ENCODE measurements around the gene NLGN3. TPM values are rescaled to one million over a fixed set of nuclear protein-coding genes. Genes with fewer than 3 reads are reported as not detected.

NLGN3 gene
- total and polyA plus RNA-seq, 3 donors from 2014 or later, result 7.6 to 8.9 (median 8.2) TPM

GRCh38 chrX:71154196-71154595 is 9.6 kb downstream of the NLGN3 start:
- intact Hi-C loops (cut with DNase I; ENCODE audit: low total_unique reads), result no loop called here
- DNase-seq, result no peak
- TF ChIP-seq, protein P1, sequence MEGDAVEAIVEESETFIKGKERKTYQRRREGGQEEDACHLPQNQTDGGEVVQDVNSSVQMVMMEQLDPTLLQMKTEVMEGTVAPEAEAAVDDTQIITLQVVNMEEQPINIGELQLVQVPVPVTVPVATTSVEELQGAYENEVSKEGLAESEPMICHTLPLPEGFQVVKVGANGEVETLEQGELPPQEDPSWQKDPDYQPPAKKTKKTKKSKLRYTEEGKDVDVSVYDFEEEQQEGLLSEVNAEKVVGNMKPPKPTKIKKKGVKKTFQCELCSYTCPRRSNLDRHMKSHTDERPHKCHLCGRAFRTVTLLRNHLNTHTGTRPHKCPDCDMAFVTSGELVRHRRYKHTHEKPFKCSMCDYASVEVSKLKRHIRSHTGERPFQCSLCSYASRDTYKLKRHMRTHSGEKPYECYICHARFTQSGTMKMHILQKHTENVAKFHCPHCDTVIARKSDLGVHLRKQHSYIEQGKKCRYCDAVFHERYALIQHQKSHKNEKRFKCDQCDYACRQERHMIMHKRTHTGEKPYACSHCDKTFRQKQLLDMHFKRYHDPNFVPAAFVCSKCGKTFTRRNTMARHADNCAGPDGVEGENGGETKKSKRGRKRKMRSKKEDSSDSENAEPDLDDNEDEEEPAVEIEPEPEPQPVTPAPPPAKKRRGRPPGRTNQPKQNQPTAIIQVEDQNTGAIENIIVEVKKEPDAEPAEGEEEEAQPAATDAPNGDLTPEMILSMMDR (IDR thresholded peaks at IDR 0.05), result no peak
- no peak for TF ChIP-seq POLR2A (IDR thresholded peaks at IDR 0.05)
- Histone ChIP-seq H3K36me3 (ENCODE audit: low read depth, missing control alignments) (no peaks in the 10 kb centered on the region), H3K4me1 (no peaks in the 10 kb centered on the region), H3K27me3 (no peaks in the 10 kb centered on the region), H3K4me3 (no peak overlapping the region), H3K27ac (no peak overlapping the region), H3K9me3 (no peaks in the 10 kb centered on the region)
- 97% methylated on average over 5 of the region's 7 CpGs for WGBS, 2 donors

GRCh38 chrX:71154641-71155040 is 10.0 kb downstream of the NLGN3 start:
- Histone ChIP-seq H3K4me1 (no peaks in the 10 kb centered on the region), H3K4me3 (no peak overlapping the region), H3K27me3 (no peaks in the 10 kb centered on the region), H3K27ac (no peak overlapping the region), H3K9me3 (no peaks in the 10 kb centered on the region), H3K36me3 (ENCODE audit: low read depth, missing control alignments) (no peaks in the 10 kb centered on the region)
- intact Hi-C loops (cut with DNase I; ENCODE audit: low total_unique reads), result no loop called here
- 56 to 96% methylated on average over 2 of the region's 3 CpGs for WGBS, 2 donors
- TF ChIP-seq, protein P1 (IDR thresholded peaks at IDR 0.05), result no peak
- no peak for TF ChIP-seq POLR2A (IDR thresholded peaks at IDR 0.05)
- no peak for DNase-seq

DNA sequence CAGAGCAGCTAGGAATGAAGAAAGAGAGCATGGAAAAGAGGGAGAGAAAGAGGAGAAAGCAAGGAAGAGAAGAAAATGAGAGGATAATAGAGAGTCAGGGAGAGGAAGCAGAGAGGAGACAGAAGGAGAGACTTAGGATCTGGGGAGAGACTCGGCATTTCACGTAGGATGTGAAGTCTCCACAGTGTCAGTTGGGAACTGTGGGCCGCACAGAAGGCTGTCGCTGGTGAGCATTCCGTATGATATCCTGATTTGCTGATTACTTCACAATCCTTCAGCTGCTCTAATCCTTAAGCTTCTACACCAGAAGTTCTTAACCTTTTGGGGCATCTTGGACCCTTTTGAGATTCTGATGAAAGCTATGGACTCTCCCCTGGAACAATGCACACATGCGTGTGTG is 14.0 kb downstream of the NLGN3 start:
- 72 to 73% methylated on average over 6 of the region's 6 CpGs for WGBS, 2 donors
- TF ChIP-seq, protein P1 (IDR thresholded peaks at IDR 0.05), result no peak
- Histone ChIP-seq H3K9me3 (no peaks in the 10 kb centered on the region), H3K36me3 (ENCODE audit: low read depth, missing control alignments) (no peaks in the 10 kb centered on the region), H3K4me3 (no peak overlapping the region), H3K27ac (no peak overlapping the region), H3K27me3 (no peaks in the 10 kb centered on the region), H3K4me1 (no peaks in the 10 kb centered on the region)
- intact Hi-C loops (cut with DNase I; ENCODE audit: low total_unique reads), result no loop called here
- DNase-seq, result no peak

GRCh38 chrX:71159335-71159734 is 14.7 kb downstream of the NLGN3 start:
- TF ChIP-seq, protein P1 (IDR thresholded peaks at IDR 0.05), result no peak
- TF ChIP-seq POLR2A (IDR thresholded peaks at IDR 0.05), result no peak
- no peak overlapping the region for H3K4me3 ChIP-seq
- no peak overlapping the region for H3K27ac ChIP-seq
- H3K4me1 ChIP-seq, result no peaks in the 10 kb centered on the region
- H3K27me3 ChIP-seq, result no peaks in the 10 kb centered on the region
- no peaks in the 10 kb centered on the region for H3K9me3 ChIP-seq
- 78 to 87% methylated on average over 5 of the region's 5 CpGs for WGBS, 2 donors
- no peak for DNase-seq
- intact Hi-C loops (cut with DNase I; ENCODE audit: low total_unique reads), result no loop called here
- no peaks in the 10 kb centered on the region for H3K36me3 ChIP-seq (ENCODE audit: low read depth, missing control alignments)

DNA sequence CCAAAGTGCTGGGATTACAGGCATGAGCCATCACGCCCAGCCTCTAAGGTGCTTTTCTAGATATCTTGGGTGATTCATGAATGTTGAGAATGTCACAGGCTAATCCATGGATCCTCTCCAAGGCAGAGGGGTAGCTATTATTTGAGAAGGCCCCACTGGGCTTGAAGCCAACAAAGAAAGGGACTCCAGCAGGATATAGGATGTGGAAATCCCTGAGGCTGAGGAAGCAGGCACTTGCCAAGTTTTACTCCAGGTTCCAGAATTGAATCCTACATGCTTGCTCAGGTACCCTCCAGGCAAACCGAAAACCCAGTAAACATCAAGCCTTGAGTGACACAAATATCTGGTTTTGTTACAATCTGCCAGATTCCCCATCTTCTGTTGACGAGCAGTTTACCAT is 15.8 kb downstream of the NLGN3 start:
- TF ChIP-seq, protein P1 (IDR thresholded peaks at IDR 0.05), result no peak
- no peak for TF ChIP-seq POLR2A (IDR thresholded peaks at IDR 0.05)
- no peaks in the 10 kb centered on the region for H3K36me3 ChIP-seq (ENCODE audit: low read depth, missing control alignments)
- 77 to 100% methylated on average over 1 to 3 of the region's 3 CpGs for WGBS, 2 donors
- no peak for DNase-seq
- H3K9me3 ChIP-seq, result no peaks in the 10 kb centered on the region
- no peaks in the 10 kb centered on the region for H3K27me3 ChIP-seq
- intact Hi-C loops (cut with DNase I; ENCODE audit: low total_unique reads), result no loop called here
- no peaks in the 10 kb centered on the region for H3K4me1 ChIP-seq
- no peak overlapping the region for H3K27ac ChIP-seq
- H3K4me3 ChIP-seq, result no peak overlapping the region

All from testis (tissue), 3 donors.